ENCODE data around the gene CD163L1.

Gene CD163L1

DNA sequence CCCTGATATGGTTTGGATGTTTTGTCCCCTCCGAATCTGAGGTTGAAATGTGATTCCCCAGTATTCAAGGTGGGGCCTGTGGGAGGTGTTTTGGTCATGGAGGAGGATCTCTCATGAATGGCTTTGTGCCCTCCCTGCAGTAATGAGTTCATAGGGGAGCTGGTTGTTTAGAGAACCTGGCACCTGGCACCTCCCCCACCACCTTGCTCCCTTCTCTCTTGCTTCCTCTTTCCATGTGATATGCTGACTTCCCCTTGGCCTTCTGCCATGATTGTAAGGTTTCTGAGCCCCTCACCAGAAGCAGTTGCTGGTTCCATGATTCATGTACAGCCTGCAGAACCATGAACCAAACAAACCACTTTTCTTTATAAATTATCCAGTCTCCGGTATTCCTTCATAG, 32.6 kb downstream of the CD163L1 start:
- in situ Hi-C loops (cut with MboI; ENCODE audit: low sequenced_read_pairs) = no loop called here

DNA sequence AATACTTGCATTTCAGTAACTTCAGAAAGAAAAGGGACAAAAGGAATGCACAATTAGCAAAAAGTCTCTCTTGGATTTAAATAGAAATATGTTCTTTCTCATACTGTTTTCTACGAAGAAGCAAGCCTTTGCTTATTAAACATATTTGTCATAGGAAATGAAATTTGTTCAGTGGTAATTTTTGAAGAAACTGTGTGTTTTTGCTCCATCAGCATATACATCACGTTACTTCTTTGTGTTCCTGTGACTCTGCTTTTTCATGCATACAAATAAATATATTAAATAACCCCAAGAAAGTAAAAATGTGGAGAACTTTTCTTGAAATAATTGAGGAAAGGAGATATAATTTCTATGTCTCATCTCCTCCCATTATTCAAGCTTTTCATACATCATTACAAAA, 39.7 kb downstream of the CD163L1 start:
- in situ Hi-C loops (cut with MboI; ENCODE audit: low sequenced_read_pairs) = no loop called here

DNA sequence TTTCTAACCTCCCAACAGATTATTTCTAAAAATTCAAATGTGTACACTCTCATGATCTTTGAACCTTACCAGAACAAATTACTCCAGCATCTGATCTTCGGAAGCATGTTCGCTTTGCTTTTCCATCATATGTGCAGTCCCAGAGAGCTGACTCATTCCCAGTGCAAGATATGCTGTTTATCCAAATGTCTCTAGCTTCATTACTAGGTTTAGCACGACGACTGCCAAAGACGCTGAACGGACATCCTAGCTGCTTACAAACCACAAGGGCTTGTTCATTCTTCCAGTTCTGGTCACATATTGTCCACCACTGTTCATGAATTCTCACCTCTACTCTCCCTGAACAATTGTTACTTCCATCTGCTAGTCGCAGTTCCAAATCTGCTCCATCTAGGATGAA, 40.5 kb downstream of the CD163L1 start:
- in situ Hi-C loops (cut with MboI; ENCODE audit: low sequenced_read_pairs) = no loop called here

DNA sequence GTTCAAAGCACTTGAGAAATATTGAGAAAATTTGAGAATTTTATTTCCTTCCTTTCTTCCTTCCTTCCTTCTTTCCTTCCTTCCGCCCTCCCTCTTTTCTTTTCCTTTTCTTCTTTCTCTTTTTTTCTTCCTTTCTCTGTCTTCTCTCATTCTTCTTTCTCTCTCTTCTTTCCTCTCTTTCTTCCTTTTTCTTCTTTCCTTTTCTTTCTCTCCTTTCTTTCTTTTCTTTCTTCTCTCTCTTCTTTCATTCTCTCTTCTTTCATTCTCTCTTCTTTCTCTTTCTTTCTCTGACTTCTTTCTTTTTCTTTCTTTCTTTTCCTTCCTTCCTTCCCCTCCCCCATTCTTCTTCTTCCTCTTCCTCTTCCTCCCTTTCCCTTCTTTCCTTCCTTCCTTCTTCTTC, 44.9 kb downstream of the CD163L1 start:
- in situ Hi-C loops (cut with MboI; ENCODE audit: low sequenced_read_pairs) = no loop called here

DNA sequence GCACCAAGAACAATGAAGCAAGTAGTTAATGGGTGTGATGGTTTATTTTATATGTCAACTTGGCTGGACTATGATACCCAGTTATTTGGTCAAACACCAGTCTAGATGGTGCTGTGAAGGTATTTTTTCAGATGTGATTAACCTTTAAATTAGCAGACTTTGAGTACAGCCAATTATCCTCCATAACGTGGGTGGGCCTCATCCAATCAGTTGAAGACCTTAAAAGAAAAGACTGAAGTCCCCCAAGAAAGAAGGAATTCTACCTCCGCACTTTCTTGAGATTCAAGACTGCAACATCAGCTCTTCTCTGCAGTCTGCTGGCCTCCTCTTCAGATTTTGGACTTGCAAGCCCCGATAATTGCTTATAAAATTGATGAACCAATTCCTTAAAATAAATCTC, 47.5 kb downstream of the CD163L1 start:
- in situ Hi-C loops (cut with MboI; ENCODE audit: low sequenced_read_pairs) = no loop called here

DNA sequence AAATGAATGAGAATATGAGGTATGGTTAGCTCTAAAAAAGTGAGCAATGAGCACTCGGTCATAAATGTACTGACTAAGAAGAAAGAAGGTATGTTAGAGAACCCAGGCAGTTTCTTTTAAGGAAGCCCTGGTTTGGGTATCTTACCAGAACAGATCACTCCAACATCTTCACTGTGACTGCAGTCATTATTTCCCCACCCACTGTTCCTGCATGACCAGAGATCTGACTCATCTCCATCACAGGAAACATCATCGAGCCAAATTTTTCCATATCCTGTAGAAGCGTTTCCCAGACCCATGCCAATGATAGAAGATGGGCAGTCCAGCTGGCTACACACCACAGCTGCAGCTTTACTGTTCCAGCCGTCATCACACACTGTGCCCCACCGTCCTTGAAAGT, 48.0 kb downstream of the CD163L1 start:
- in situ Hi-C loops (cut with MboI; ENCODE audit: low sequenced_read_pairs) = no loop called here

DNA sequence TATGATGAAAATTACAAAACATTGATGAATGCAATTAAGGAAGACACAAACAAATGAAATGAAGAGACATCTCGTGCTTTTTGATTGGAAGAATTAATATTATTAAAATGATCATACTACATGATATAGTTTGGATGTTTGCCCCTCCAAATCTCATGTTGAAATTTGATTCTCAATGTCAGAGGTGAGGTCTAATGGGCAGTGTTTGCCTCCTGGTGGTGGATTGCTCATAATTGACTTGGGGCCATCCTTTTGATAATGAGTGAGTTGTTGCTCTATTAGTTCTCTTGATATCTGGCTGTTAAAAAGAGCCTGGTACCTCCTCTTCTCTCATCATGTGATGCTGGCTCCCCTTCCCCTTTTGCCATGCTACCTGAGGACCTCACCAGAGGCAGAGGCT, 56.7 kb downstream of the CD163L1 start:
- in situ Hi-C loops (cut with MboI; ENCODE audit: low sequenced_read_pairs) = no loop called here

DNA sequence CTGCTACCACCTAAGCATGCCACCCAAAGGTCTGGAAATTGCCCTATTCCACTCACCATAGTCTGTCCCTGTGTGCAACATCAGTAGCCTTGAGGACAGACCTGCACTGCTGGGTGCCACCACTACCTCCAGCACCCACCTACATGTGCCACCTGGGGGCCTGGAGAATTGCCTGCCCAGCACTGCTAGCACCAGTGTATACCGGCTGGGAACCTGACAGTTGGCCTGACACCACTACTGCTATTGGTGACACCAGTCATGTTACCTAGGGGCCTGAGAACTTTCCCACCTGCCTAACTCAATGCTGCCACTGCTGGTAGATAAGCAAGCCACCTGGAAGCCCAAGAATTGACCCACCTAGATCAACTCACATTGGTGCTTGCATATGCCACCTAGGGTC, 60.8 kb downstream of the CD163L1 start:
- in situ Hi-C loops (cut with MboI; ENCODE audit: low sequenced_read_pairs) = no loop called here

DNA sequence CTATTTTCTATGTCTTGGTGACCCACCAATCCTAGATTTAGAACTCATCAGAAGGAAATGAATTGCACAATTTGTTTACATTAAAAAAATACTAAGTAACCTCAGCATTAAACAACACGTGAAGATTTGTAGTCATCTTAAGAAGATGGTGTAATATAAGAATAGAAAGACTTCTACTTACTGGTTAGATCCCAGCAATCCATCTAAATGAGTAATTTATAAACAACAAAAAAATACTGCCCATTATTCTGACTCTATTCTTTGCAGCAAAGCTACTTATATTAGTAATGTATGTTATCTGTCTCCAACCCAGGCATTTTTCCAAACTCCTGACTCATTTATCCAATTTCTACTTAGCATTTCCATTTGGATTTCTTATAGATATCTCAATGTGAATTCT, 67.8 kb downstream of the CD163L1 start:
- in situ Hi-C loops (cut with MboI; ENCODE audit: low sequenced_read_pairs) = no loop called here

DNA sequence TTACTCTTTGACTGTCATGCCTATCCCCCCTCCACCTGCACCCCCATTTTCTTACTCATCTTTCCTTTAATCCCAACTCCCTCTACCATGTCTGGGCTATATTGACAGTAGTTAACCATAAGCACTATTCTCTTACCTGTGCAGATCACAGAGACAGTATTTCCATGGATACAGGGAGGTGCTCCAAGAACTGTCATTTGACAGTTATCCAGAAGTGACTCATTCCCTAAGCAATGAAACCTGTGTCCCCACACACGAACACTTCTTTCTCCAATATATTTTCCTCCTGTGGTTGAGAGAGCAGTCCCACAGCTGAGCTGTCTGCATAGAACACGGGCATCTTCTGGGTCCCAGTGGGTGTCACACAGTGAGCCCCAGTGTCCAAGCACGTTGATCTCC, 68.8 kb downstream of the CD163L1 start:
- in situ Hi-C loops (cut with MboI; ENCODE audit: low sequenced_read_pairs) = no loop called here

DNA sequence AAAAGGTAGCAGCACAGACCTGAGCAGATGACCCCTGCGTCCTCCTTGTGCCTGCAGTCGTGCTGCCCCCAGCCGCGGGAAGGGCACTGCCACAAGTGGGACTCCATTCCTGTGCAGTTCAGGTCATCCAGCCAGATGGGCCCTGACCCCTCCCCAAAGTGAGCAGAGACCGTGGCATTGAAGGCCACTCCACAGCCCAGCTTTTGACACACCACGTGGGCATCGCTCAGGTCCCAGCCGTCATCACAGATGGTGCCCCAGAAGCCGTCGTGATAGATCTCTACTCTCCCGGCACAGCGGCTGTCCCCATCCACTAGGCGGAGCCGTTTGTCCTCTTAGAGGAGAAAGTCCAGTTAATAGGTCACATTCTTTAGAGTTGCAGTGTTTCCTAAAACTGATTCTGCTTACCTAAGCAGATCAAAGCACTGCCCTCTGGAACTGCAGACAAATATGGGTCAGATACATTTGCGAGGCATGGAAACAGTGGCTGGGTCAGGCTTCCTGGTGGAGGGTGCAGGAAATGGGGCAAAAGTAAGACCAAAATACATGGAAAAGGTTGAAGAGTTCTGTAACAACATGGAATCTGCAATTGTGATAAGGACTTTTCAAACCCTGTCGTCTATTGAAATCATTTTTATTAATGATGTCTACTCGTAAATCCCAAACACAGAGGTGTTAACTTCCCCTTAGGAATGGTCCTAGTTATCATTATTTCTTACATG, 69.4 kb downstream of the CD163L1 start:
- in situ Hi-C loops (cut with MboI; ENCODE audit: low sequenced_read_pairs) = no loop called here

DNA sequence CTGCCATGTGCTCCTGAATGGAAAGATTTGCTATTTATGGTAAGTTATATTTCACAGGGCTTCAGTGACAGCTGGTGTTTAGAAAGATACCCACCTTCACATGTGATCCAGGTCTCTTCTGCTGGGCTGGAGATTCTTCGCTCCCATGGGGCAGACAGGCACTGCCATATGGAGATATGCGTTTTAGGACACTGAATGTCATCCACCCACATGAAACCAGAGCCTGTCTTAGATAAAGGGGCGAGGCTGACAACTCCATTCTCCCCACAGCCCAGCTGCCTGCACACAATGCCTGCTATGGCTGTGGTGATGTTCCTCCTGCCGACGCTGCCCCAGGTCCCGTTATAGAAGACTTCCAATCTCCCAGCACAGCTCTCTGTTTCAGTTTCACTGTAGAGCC, 70.7 kb downstream of the CD163L1 start:
- in situ Hi-C loops (cut with MboI; ENCODE audit: low sequenced_read_pairs) = no loop called here

DNA sequence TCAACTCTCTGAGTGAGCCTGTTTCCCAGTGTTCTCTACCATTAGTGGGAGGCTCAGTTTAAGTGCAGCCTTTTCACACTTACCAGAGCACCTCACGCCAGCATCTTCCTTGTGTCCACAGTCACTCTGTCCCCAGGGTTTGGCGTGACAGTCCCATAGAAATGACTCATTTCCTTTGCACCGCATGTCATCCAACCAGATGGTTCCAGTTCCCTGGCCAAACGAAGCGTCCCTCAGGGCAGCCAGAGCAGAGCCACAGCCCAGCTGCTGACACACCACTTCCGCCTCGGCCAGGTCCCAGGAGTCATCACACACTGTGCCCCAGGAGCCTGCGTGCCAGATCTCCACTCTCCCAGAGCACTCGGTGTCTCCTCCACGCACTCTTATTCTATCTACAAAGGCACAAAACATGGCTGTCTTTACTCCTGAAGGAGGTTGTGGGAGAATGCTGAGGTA, 74.7 kb downstream of the CD163L1 start:
- in situ Hi-C loops (cut with MboI; ENCODE audit: low sequenced_read_pairs) = no loop called here

DNA sequence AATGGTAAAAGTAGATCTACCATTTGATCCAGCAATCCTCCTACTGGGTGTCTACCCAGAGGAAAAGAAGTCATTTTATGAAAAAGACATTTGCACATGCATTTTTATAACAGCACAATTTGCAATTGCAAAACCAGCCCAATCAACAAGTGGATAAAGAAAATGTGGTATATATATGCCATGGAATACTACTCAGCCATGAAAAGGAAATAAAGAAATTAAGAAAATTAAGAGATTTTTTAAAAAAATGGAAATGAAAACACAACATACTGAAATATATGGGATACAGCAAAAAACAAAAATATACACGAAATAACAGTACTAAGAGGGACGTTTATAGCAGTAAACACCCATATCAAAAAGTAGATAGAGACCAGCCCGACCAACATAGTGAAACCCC, 81.2 kb downstream of the CD163L1 start:
- in situ Hi-C loops (cut with MboI; ENCODE audit: low sequenced_read_pairs) = no loop called here

DNA sequence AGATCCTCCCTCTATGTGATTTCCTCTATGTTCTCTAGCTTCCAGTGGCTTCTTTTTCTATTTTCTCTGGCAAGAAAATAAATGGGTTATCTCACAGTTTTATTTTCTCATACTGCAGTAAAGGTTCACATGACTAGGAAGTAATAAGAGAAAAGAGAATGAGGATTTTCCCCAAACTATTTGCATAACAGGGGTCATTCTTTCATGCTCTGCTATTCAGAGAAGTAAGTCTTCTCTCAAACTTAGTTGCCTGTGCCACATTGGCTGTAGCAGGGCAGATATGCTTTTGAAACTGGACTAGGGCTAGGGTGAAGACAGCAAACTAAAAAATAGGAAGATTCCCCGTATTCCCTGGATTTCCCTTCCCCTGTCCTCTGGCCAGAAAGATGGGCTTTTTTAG, 82.7 kb downstream of the CD163L1 start:
- in situ Hi-C loops (cut with MboI; ENCODE audit: low sequenced_read_pairs) = no loop called here

DNA sequence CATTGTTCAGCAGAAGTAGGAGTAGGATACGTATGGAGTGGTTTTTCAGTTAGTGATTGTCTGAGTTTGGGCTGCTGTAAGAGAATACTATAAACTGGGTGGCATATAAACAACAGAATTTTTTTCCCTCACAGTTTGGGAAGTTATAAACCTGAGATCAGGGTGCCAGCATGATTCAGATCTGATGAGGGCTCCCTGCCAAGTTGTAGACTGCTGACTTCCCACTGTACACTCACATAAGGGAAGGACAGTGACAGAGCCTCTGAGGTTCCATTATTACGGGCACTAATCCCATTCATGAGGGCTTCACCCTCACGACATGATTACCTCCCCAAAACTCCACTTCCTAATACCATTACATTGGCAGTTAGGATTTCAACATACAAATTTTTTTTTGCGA, 89.4 kb downstream of the CD163L1 start:
- in situ Hi-C loops (cut with MboI; ENCODE audit: low sequenced_read_pairs) = no loop called here

DNA sequence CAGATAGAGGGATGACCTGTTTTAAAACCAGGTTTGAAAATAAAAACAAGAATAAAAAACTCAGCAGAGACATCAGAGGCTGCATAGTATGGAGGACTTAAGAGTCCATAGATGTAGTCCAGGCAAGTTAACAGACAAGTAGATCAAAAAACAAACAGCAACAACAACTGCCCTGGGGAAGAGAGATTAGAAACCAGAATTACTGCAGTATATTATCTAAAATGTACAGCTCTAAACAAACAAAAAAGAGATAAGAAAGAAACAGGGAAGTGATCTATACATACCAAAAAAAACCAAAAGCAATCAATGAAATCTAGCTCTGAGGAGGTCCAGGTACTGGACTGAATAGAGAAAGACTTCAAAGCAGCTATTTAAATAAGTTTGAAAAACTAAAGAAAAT, 91.3 kb downstream of the CD163L1 start:
- in situ Hi-C loops (cut with MboI; ENCODE audit: low sequenced_read_pairs) = no loop called here

DNA sequence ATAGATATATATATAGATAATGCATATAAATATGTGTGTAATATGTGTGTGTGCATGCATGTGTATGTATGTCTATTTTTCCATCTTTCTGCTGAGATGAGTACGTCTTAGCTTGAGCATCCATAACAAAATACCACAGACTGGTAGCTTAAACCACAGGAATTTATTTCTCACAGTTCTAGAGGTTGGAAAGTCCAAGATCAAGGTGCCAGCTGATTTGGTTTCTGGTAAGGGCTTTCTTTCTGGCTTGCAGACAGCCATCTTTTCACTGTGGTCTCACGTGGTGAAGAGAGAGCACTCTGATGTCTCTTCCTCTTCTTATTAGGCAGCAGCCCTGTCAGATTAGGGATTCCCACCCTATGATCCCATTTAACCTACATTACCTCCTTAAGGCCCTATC, 92.8 kb downstream of the CD163L1 start:
- in situ Hi-C loops (cut with MboI; ENCODE audit: low sequenced_read_pairs) = no loop called here

DNA sequence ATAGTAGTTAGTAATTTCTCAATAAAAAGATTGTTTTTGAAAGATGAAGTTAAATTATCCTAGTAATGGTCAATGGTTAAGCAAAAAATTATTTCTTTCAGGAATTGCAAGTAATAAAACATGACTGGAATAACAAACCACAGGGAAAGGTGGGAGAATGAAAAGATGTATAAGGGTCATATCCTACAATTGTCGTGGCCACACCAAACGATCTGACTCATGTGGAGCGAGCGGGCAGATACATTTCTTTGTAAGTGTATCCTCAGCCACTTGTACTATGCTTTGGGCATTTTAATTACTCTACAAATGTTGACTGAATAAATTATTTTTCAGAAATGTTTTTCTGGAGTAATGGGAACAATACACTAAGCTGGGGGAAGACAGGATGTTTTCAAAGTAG, 94.5 kb downstream of the CD163L1 start:
- in situ Hi-C loops (cut with MboI; ENCODE audit: low sequenced_read_pairs) = no loop called here

DNA sequence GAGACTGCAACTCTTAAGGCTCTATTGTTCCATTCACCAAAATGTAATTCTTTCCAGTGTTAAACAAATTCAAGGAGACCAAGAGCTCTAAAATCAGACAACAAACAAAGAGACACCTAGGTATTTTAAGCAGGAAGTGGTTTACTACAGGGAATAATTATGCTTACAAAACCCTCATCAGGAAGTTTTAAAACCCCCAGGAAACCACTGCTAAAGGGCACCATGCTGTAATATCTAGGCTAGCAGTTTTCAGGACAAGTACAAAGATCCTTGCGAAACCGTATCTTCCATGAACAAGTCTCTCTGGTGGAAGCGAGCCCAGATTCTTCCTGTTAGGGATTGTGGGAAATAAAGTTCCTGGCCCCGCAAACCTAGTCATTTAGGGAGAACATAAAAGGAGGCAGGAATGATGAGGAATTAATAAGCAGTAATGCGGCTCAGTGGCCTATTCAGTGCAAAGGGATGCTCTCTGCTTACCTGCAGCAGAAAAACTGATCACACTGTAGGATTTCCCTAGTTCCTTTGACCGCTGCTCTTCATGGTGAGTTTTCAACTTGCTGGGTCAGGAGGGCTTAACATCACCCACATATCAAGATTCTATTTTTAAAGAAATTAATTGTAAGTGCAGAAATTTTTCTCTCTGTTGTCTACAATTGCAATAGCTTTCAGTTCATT, 97.3 kb downstream of the CD163L1 start:
- in situ Hi-C loops (cut with MboI; ENCODE audit: low sequenced_read_pairs) = no loop called here

DNA sequence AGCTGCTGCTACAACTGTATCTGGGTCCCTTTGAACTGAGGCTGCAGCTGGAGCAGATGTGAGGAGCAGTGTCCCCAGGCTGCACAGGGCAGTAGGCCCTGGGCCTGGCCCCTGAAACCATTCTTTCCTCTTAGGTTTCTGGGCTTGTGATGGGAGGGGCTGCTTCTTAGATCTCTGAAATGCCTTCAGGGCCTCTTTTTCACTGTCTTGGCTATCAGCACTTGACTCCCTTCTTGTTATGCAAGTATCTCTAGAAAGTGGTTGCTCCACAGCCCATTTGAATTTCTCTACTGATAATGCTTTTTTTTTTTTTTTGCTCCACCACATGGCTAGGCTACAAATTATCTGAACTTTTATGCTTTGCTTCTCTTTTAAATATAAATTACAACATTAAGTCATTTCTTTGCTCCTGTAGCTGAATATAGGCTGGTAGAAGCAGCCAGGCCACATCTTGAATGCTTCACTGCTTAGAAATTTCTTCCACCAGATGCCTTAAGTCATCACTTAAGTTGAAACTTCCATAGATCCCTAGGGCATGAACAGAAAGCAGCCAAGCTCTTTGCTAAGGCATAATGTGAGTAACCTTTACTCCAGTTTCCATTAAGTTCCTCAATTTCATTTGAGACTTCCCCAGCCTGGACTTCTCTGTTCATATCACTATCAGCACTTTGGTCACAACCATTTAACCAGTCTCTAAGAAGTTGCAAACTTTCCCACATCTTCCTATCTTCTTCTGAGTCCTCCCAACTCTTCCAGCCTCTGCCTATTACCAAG, 98.9 kb downstream of the CD163L1 start:
- in situ Hi-C loops (cut with MboI; ENCODE audit: low sequenced_read_pairs) = no loop called here

DNA sequence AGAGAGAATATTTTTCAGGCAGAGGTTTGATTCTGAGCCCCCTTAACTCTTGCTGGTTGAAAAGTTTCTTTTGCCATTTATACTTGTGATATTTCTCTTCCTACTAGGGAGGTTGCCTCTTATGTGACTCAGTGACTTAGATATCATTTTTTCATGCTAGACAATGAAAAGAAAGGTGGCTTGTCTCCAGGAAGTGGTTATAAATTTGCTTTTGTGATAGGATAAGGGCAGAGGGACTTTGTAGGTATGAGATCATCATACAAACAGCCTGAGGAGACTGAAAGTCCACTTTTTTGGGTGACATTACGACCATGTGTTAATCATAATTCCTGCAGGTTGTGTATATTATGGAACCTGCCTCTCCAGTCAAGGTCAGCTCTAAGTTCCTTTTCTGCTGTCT, 104.3 kb downstream of the CD163L1 start:
- in situ Hi-C loops (cut with MboI; ENCODE audit: low sequenced_read_pairs) = no loop called here

Data from HL-60/S4 treated with retinoic acid at 250 ng/mL for 4 days and 3 days (cell line).